ENCODE data around the gene RBL1.
"Not testable (repeated sequence)": the region's sequence is repeated elsewhere in the genome, so short reads cannot be mapped to it uniquely, and the experiment has no call there.

The RBL1 gene

GRCh38 chr20:36988494-36988966 lies 107.3 kb downstream of the RBL1 start:
- no peak overlapping the region for H3K9ac ChIP-seq (ENCODE audit: low read depth, low read length)
- H3K36me3 ChIP-seq (ENCODE audit: insufficient read depth, low read depth, low read length) = no peaks in the 10 kb centered on the region
- no peaks in the 10 kb centered on the region for H3K4me1 ChIP-seq (ENCODE audit: insufficient read depth, low read length)
- H3K27ac ChIP-seq (ENCODE audit: low read length) = no peak overlapping the region
- H3K27me3 ChIP-seq (ENCODE audit: insufficient read depth, low read length) = no peaks in the 10 kb centered on the region
- H3K9me3 ChIP-seq (ENCODE audit: insufficient read depth, low read depth, low read length) = peaks cover 9% of the 10 kb centered on the region; the same call in 1 of the 2 replicates
- H3K4me3 ChIP-seq (ENCODE audit: low read length) = no peak overlapping the region

GRCh38 chr20:36984257-36984638 lies 111.5 kb downstream of the RBL1 start:
- H3K27ac ChIP-seq (ENCODE audit: low read length) = no peak overlapping the region
- H3K27me3 ChIP-seq (ENCODE audit: insufficient read depth, low read length) = no peaks in the 10 kb centered on the region
- no peaks in the 10 kb centered on the region for H3K4me1 ChIP-seq (ENCODE audit: insufficient read depth, low read length)
- no peak overlapping the region for H3K9ac ChIP-seq (ENCODE audit: low read depth, low read length)
- H3K36me3 ChIP-seq (ENCODE audit: insufficient read depth, low read depth, low read length) = no peaks in the 10 kb centered on the region
- no peaks in the 10 kb centered on the region for H3K9me3 ChIP-seq (ENCODE audit: insufficient read depth, low read depth, low read length)
- no peak overlapping the region for H3K4me3 ChIP-seq (ENCODE audit: low read length)

- Histone ChIP-seq H3K27me3 (ENCODE audit: insufficient read depth, low read length) (no peaks in the 10 kb centered on the region), H3K27ac (ENCODE audit: low read length) (no peak overlapping the region), H3K4me3 (ENCODE audit: low read length) (no peak overlapping the region), H3K4me1 (ENCODE audit: insufficient read depth, low read length) (no peaks in the 10 kb centered on the region), H3K9ac (ENCODE audit: low read depth, low read length) (no peak overlapping the region), H3K9me3 (ENCODE audit: insufficient read depth, low read depth, low read length) (no peaks in the 10 kb centered on the region), H3K36me3 (ENCODE audit: insufficient read depth, low read depth, low read length) (no peaks in the 10 kb centered on the region)
These were observed 120.5 kb downstream of the RBL1 start for GRCh38 chr20:36975099-36975818.

- H3K4me3 ChIP-seq (ENCODE audit: low read length) = no peak overlapping the region
These were observed 121.1 kb downstream of the RBL1 start for GRCh38 chr20:36974660-36975059.

GRCh38 chr20:36971103-36971502 lies 124.7 kb downstream of the RBL1 start:
- Histone ChIP-seq H3K36me3 (ENCODE audit: insufficient read depth, low read depth, low read length) (no peaks in the 10 kb centered on the region), H3K9me3 (ENCODE audit: insufficient read depth, low read depth, low read length) (no peaks in the 10 kb centered on the region), H3K9ac (ENCODE audit: low read depth, low read length) (no peak overlapping the region), H3K27ac (ENCODE audit: low read length) (no peak overlapping the region), H3K27me3 (ENCODE audit: insufficient read depth, low read length) (no peaks in the 10 kb centered on the region), H3K4me3 (ENCODE audit: low read length) (no peak overlapping the region), H3K4me1 (ENCODE audit: insufficient read depth, low read length) (no peaks in the 10 kb centered on the region)

More at GRCh38 chr20:36974660-36975059, 121.1 kb downstream of the RBL1 start:
- Histone ChIP-seq H3K27me3 (ENCODE audit: insufficient read depth, low read length) (no peaks in the 10 kb centered on the region), H3K27ac (ENCODE audit: low read length) (no peak overlapping the region), H3K4me1 (ENCODE audit: insufficient read depth, low read length) (no peaks in the 10 kb centered on the region), H3K9ac (ENCODE audit: low read depth, low read length) (no peak overlapping the region), H3K9me3 (ENCODE audit: insufficient read depth, low read depth, low read length) (no peaks in the 10 kb centered on the region), H3K36me3 (ENCODE audit: insufficient read depth, low read depth, low read length) (no peaks in the 10 kb centered on the region)

- no peaks in the 10 kb centered on the region for H3K36me3 ChIP-seq (ENCODE audit: insufficient read depth, low read depth, low read length)
- H3K4me1 ChIP-seq (ENCODE audit: insufficient read depth, low read length) = no peaks in the 10 kb centered on the region
- H3K4me3 ChIP-seq (ENCODE audit: low read length) = no peak overlapping the region
- H3K27ac ChIP-seq (ENCODE audit: low read length) = no peak overlapping the region
- H3K9me3 ChIP-seq (ENCODE audit: insufficient read depth, low read depth, low read length) = no peaks in the 10 kb centered on the region
- H3K27me3 ChIP-seq (ENCODE audit: insufficient read depth, low read length) = no peaks in the 10 kb centered on the region
- no peak overlapping the region for H3K9ac ChIP-seq (ENCODE audit: low read depth, low read length)
These were observed 126.2 kb downstream of the RBL1 start for GRCh38 chr20:36969478-36970186.

GRCh38 chr20:36969051-36969450 lies 126.7 kb downstream of the RBL1 start:
- H3K27ac ChIP-seq (ENCODE audit: low read length) = no peak overlapping the region
- H3K9me3 ChIP-seq (ENCODE audit: insufficient read depth, low read depth, low read length) = no peaks in the 10 kb centered on the region
- no peaks in the 10 kb centered on the region for H3K4me1 ChIP-seq (ENCODE audit: insufficient read depth, low read length)
- H3K9ac ChIP-seq (ENCODE audit: low read depth, low read length) = no peak overlapping the region
- H3K4me3 ChIP-seq (ENCODE audit: low read length) = no peak overlapping the region
- H3K36me3 ChIP-seq (ENCODE audit: insufficient read depth, low read depth, low read length) = no peaks in the 10 kb centered on the region
- no peaks in the 10 kb centered on the region for H3K27me3 ChIP-seq (ENCODE audit: insufficient read depth, low read length)

- Histone ChIP-seq H3K4me3 (ENCODE audit: low read length) (no peak overlapping the region), H3K27me3 (ENCODE audit: insufficient read depth, low read length) (no peaks in the 10 kb centered on the region), H3K27ac (ENCODE audit: low read length) (no peak overlapping the region), H3K4me1 (ENCODE audit: insufficient read depth, low read length) (no peaks in the 10 kb centered on the region), H3K9ac (ENCODE audit: low read depth, low read length) (no peak overlapping the region), H3K9me3 (ENCODE audit: insufficient read depth, low read depth, low read length) (peaks cover 6% of the 10 kb centered on the region; the same call in 1 of the 2 replicates), H3K36me3 (ENCODE audit: insufficient read depth, low read depth, low read length) (no peaks in the 10 kb centered on the region)
These were observed 128.2 kb downstream of the RBL1 start for GRCh38 chr20:36967636-36968035.

- not testable (repeated sequence) for H3K4me3 ChIP-seq (ENCODE audit: low read length); H3K4me1 ChIP-seq (ENCODE audit: insufficient read depth, low read length); H3K36me3 ChIP-seq (ENCODE audit: insufficient read depth, low read depth, low read length); H3K27me3 ChIP-seq (ENCODE audit: insufficient read depth, low read length); H3K27ac ChIP-seq (ENCODE audit: low read length); H3K9ac ChIP-seq (ENCODE audit: low read depth, low read length)
- H3K9me3 ChIP-seq (ENCODE audit: insufficient read depth, low read depth, low read length) = peaks cover 13% of the 10 kb centered on the region; the same call in 1 of the 2 replicates
These were observed 128.8 kb downstream of the RBL1 start for GRCh38 chr20:36966965-36967364.

- not testable (repeated sequence) for H3K4me1 ChIP-seq (ENCODE audit: insufficient read depth, low read length); H3K9ac ChIP-seq (ENCODE audit: low read depth, low read length); H3K27me3 ChIP-seq (ENCODE audit: insufficient read depth, low read length); H3K4me3 ChIP-seq (ENCODE audit: low read length); H3K27ac ChIP-seq (ENCODE audit: low read length); H3K36me3 ChIP-seq (ENCODE audit: insufficient read depth, low read depth, low read length)
- peaks cover 13% of the 10 kb centered on the region; the same call in 1 of the 2 replicates for H3K9me3 ChIP-seq (ENCODE audit: insufficient read depth, low read depth, low read length)
These were observed 133.3 kb downstream of the RBL1 start for GRCh38 chr20:36962354-36962941.

- H3K4me3 ChIP-seq (ENCODE audit: low read length) = no peak overlapping the region
- no peak overlapping the region for H3K27ac ChIP-seq (ENCODE audit: low read length)
These were observed 136.6 kb downstream of the RBL1 start for GRCh38 chr20:36959242-36959641.

More at GRCh38 chr20:36959242-36959641, 136.6 kb downstream of the RBL1 start:
- no peaks in the 10 kb centered on the region for H3K4me1 ChIP-seq (ENCODE audit: insufficient read depth, low read length)
- H3K27me3 ChIP-seq (ENCODE audit: insufficient read depth, low read length) = no peaks in the 10 kb centered on the region
- no peak overlapping the region for H3K9ac ChIP-seq (ENCODE audit: low read depth, low read length)
- H3K36me3 ChIP-seq (ENCODE audit: insufficient read depth, low read depth, low read length) = no peaks in the 10 kb centered on the region
- H3K9me3 ChIP-seq (ENCODE audit: insufficient read depth, low read depth, low read length) = peaks cover 13% of the 10 kb centered on the region; the same call in 1 of the 2 replicates

Measured in iPS-20b (cell line).